HepG2 (cell line): Measurements from ENCODE around the gene DOCK11. TPM values are rescaled to one million over a fixed set of nuclear protein-coding genes. Genes with fewer than 3 reads are reported as not detected.

Experiments used
- ATAC-seq: fragments of 200-7000 bp; cut with Tn5 transposase; 3 replicates; pipeline ENCODE4 v1.9.1; 2020; ENCODE audit warnings: mild to moderate bottlenecking, moderate library complexity
- BruUV-seq: library from RNA; stranded (reverse); fragments of 400-500 nt; replicated peaks from 2 replicates; lab custom pipeline; 2021; lab: Mats Ljungman, UMichigan
- CTCF ChIA-PET: fragments of 300-600 bp; formaldehyde crosslinking; extraction: SDS; loops from one replicate; lab custom pipeline; 2021; ENCODE audit warnings: low total read pairs, inconsistent platforms, low intra/inter-chr PET ratio; lab: Yijun Ruan, JAX
- POLR2A ChIA-PET: fragments of 350-600 bp; sonication (Branson Sonifier 250); formaldehyde crosslinking; loops from one replicate; lab custom pipeline; 2020; ENCODE audit warnings: antibody characterized with exemption, inconsistent platforms; lab: Yijun Ruan, JAX
- DNase-seq: peaks from one replicate; pipeline ENCODE4 v3.0.0-alpha.2; 2015; ENCODE audit warnings: low spot score
- FAIRE-seq: peaks from 3 replicates; lab custom pipeline; 2011; peaks lifted over from hg19 to GRCh38; lab: Jason Lieb, UNC
- H2AFZ ChIP-seq: one replicate; pipeline ENCODE4 v1.6.1; 2011; ENCODE audit warnings: low read length, inconsistent platforms
- H3K27ac ChIP-seq: fragments of 300-600 bp; 3 replicates; pipeline ENCODE4 v1.8.0; 2011; ENCODE audit warnings: mixed run types, mild to moderate bottlenecking, mixed read lengths, low read length, inconsistent platforms; ENCODE audit not compliant: insufficient read depth; ENCODE audit errors: extremely low read length
- H3K27me3 ChIP-seq, 2 experiments: fragments of 200-600 bp in 1 of 2; 2 replicates in 1 of 2; 3 replicates in 1 of 2; pipeline versions ENCODE4 v1.6.0 to v1.8.0; 2011; ENCODE audit warnings: low read length in 2 of 2, mild to moderate bottlenecking in 2 of 2, moderate library complexity in 2 of 2, inconsistent platforms in 1 of 2; ENCODE audit not compliant: insufficient read depth in 2 of 2, control insufficient read depth in 1 of 2
- H3K36me3 ChIP-seq, 2 experiments: fragments of 200-600 bp in 1 of 2; replicated peaks in 1 of 2; 2 replicates in 1 of 2; 3 replicates in 1 of 2; pipeline versions ENCODE4 v1.5.1 to v1.8.0; 2011; ENCODE audit warnings: low read length in 2 of 2, inconsistent platforms in 1 of 2; ENCODE audit not compliant: insufficient read depth in 2 of 2, control insufficient read depth in 1 of 2
- H3K4me1 ChIP-seq: 2 replicates; pipeline ENCODE4 v1.5.1; 2012; ENCODE audit warnings: low read length, inconsistent platforms; ENCODE audit not compliant: insufficient read depth
- H3K4me2 ChIP-seq: 2 replicates; pipeline ENCODE4 v1.6.0; 2011; ENCODE audit warnings: low read depth, low read length, inconsistent platforms
- H3K4me3 ChIP-seq, 3 experiments: fragments of 200-600 bp in 1 of 3; sonication (generic), shearing (Covaris generic) in 1 of 3; replicated peaks in 1 of 3; 2 replicates each; pipeline ENCODE4 v1.5.1; 2011 to 2016; ENCODE audit warnings: low read length in 3 of 3, inconsistent platforms in 2 of 3, low read depth in 2 of 3, mild to moderate bottlenecking in 2 of 3, control low read depth in 1 of 3, mixed read lengths in 1 of 3; ENCODE audit not compliant: insufficient read depth in 1 of 3
- H3K79me2 ChIP-seq: one replicate; pipeline ENCODE4 v1.6.1; 2011; ENCODE audit warnings: low read length, inconsistent platforms; ENCODE audit not compliant: insufficient read depth
- H3K9ac ChIP-seq: 2 replicates; pipeline ENCODE4 v1.6.0; 2011; ENCODE audit warnings: mild to moderate bottlenecking, low read depth, low read length, inconsistent platforms; ENCODE audit not compliant: insufficient read depth
- H3K9me3 ChIP-seq: 2 replicates; pipeline ENCODE4 v1.5.1; 2012; ENCODE audit warnings: mild to moderate bottlenecking, low read length
- H4K20me1 ChIP-seq: 2 replicates; pipeline ENCODE4 v1.6.0; 2011; ENCODE audit warnings: inconsistent platforms, mild to moderate bottlenecking, low read length, moderate library complexity; ENCODE audit not compliant: insufficient read depth
- ATRX ChIP-seq: sonication (generic); formaldehyde crosslinking; IDR thresholded peaks from 2 replicates; pipeline ENCODE4 v1.4.0; 2020; ENCODE audit warnings: missing genetic modification reagents, borderline replicate concordance
- FOXO1 ChIP-seq: sonication (generic); formaldehyde crosslinking; IDR thresholded peaks from 2 replicates; pipeline ENCODE4 v1.4.0; 2020; ENCODE audit warnings: missing genetic modification reagents
- GLI4 ChIP-seq: sonication (generic); formaldehyde crosslinking; IDR thresholded peaks from 2 replicates; pipeline ENCODE4 v1.5.1; 2020; ENCODE audit warnings: missing genetic modification reagents, mild to moderate bottlenecking, moderate library complexity, borderline replicate concordance
- HCFC1 ChIP-seq: fragments of 150-350 bp; IDR thresholded peaks from 2 replicates; pipeline ENCODE4 v1.6.1; 2014; ENCODE audit warnings: low read depth, low read length
- KLF9 ChIP-seq: IDR thresholded peaks from 2 replicates; pipeline ENCODE4 v1.6.1; 2016; ENCODE audit warnings: low read depth
- MEIS1 ChIP-seq: sonication (generic); formaldehyde crosslinking; IDR thresholded peaks from 2 replicates; pipeline ENCODE4 v1.9.0; 2021; ENCODE audit warnings: mild to moderate bottlenecking, missing genetic modification reagents, moderate library complexity, borderline replicate concordance
- NBN ChIP-seq: fragments of 450-650 bp; conservative IDR thresholded peaks from 2 replicates; pipeline ENCODE4 v1.6.1; 2017
- NR2F1 ChIP-seq, 2 experiments: fragments of 450-650 bp in 1 of 2; formaldehyde crosslinking in 1 of 2; IDR thresholded peaks; 2 replicates each; pipeline versions ENCODE4 v1.5.0 to v1.6.1; 2016 to 2020; ENCODE audit warnings: mild to moderate bottlenecking in 1 of 2, missing compliant biosample characterization in 1 of 2, missing genetic modification reagents in 1 of 2, moderate library complexity in 1 of 2
- PRDM10 ChIP-seq: sonication (generic); formaldehyde crosslinking; IDR thresholded peaks from 2 replicates; pipeline ENCODE4 v1.4.0; 2020; ENCODE audit warnings: low read depth, missing genetic modification reagents
- RFX1 ChIP-seq: fragments of 450-650 bp; IDR thresholded peaks from 2 replicates; pipeline ENCODE4 v1.6.1; 2017
- SMAD9 ChIP-seq: sonication (generic); formaldehyde crosslinking; IDR thresholded peaks from 2 replicates; pipeline ENCODE4 v1.5.1; 2020; ENCODE audit warnings: mild to moderate bottlenecking, missing genetic modification reagents
- ZFP82 ChIP-seq: sonication (generic); formaldehyde crosslinking; IDR thresholded peaks from 2 replicates; pipeline ENCODE4 v1.5.1; 2020; ENCODE audit warnings: mild to moderate bottlenecking, missing genetic modification reagents, borderline replicate concordance
- ZNF713 ChIP-seq: sonication (generic); formaldehyde crosslinking; IDR thresholded peaks from 2 replicates; pipeline ENCODE4 v1.4.0; 2020; ENCODE audit warnings: mild to moderate bottlenecking, missing genetic modification reagents
- ZSCAN25 ChIP-seq: sonication (generic); formaldehyde crosslinking; IDR thresholded peaks from 2 replicates; pipeline ENCODE4 v1.8.0; 2022; ENCODE audit warnings: mild to moderate bottlenecking, missing genetic modification reagents
- WGBS: methylation state at CpG from one replicate; pipeline ENCODE4 v1.1.6; 2017; ENCODE audit warnings: low lambda C conversion rate; 5-methylcytosine and 5-hydroxymethylcytosine counted together
- in situ Hi-C: cut with HindIII; loops from 2 replicates; pipeline ENCODE4 v1.10.0; 2017; ENCODE audit warnings: low pct_unique_long_range_greater_than_20kb; ENCODE audit not compliant: extremely low pct_ligation_motif_present
- intact Hi-C: fragments of 100-400 bp; cut with micrococcal nuclease; formaldehyde crosslinking; loops from one replicate; pipeline ENCODE4 v1.10.0; 2022; ENCODE audit not compliant: unreplicated experiment
- polyA plus RNA-seq, 8 experiments: library from polyadenylated mRNA; depleted of rRNA in 3 of 8; stranded (reverse) in 7 of 8; unstranded in 1 of 8; fragments of >200 nt; fragmentation: Illumina TruSeq in 4 of 8; extraction: Trizol in 4 of 8; gene quantifications; 2 replicates each; pipeline versions ENCODE4 v1.2.1 to v1.2.3, GENCODE V29; 2011 to 2016; ENCODE audit warnings: low read depth in 4 of 8, missing spikeins in 1 of 8, mixed read lengths in 1 of 8; ENCODE audit not compliant: insufficient read depth in 1 of 8
- total RNA-seq, 5 experiments: library from RNA; depleted of rRNA; stranded (reverse); fragments of >200 nt; fragmentation: Illumina TruSeq; extraction: Trizol; gene quantifications; 2 replicates each; pipeline ENCODE4 v1.2.3, GENCODE V29; 2016; ENCODE audit warnings: low read depth in 1 of 5

The DOCK11 gene
- total and polyA plus RNA-seq, 2 of the 13 experiments (the other 11 are each of a cell fraction or from before 2014, with no cell fraction given): 0.02 to 0.12 TPM

DNA sequence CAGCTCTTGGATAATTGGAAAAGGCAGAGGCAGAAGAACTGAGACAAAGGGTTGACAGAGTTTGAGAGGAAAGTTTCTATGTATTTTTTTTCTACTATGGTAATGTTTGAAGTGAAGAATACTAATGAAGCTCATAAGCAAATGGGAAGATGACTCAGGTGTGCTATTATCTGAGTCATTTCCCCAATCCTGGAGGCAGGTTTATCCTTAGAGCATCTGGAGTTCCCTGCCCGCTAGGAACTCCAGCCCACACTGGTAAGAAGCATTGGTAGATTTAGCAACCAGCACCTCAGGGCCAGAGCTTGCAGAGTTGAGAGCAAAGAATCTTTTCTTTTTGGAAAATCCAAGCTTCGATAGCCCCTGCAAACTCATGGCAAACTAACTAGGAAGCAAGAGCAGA lies 55.2 kb downstream of the DOCK11 start:
- intact Hi-C loops: no loop called here
- Histone ChIP-seq H3K4me3 (no peak overlapping the region), H2AFZ (no peak overlapping the region), H3K4me2 (no peak overlapping the region), H3K79me2 (no peaks in the 10 kb centered on the region), H3K27ac (no peak overlapping the region), H3K9ac (no peak overlapping the region), H3K36me3 (no peaks in the 10 kb centered on the region), H3K27me3 (no peaks in the 10 kb centered on the region), H3K4me1 (no peaks in the 10 kb centered on the region), H4K20me1 (no peaks in the 10 kb centered on the region), H3K9me3 (no peaks in the 10 kb centered on the region)
- in situ Hi-C loops: no loop called here
- no peak for TF ChIP-seq FOXO1
- TF ChIP-seq MEIS1 (CRISPR knock-in tag): no peak
- no peak for TF ChIP-seq ZSCAN25 (CRISPR knock-in tag)
- no peak for TF ChIP-seq KLF9 (CRISPR knock-in tag)
- TF ChIP-seq ZNF713 (CRISPR knock-in tag): no peak
- TF ChIP-seq SMAD9 (CRISPR knock-in tag): no peak
- no peak for TF ChIP-seq PRDM10
- TF ChIP-seq NBN: no peak
- TF ChIP-seq HCFC1: no peak
- TF ChIP-seq GLI4 (CRISPR knock-in tag): no peak
- TF ChIP-seq NR2F1 (CRISPR knock-in tag; IDR thresholded peaks at IDR 0.05): no peak
- no peak for TF ChIP-seq ATRX (CRISPR knock-in tag)
- no peak for TF ChIP-seq RFX1
- no peak for TF ChIP-seq ZFP82 (CRISPR knock-in tag)
- WGBS: 47% methylated on average over 2 of the region's 2 CpGs
- BruUV-seq: no TSS peak
- DNase-seq (no peak), FAIRE-seq (no peak), ATAC-seq (no peak)
- POLR2A ChIA-PET: no interaction called here
- CTCF ChIA-PET: no interaction called here
